ENCODE results near the gene PEPD.
A peak's percentile ranks its signal among the peaks of the same experiment; 100 is the strongest.

The PEPD gene

DNA sequence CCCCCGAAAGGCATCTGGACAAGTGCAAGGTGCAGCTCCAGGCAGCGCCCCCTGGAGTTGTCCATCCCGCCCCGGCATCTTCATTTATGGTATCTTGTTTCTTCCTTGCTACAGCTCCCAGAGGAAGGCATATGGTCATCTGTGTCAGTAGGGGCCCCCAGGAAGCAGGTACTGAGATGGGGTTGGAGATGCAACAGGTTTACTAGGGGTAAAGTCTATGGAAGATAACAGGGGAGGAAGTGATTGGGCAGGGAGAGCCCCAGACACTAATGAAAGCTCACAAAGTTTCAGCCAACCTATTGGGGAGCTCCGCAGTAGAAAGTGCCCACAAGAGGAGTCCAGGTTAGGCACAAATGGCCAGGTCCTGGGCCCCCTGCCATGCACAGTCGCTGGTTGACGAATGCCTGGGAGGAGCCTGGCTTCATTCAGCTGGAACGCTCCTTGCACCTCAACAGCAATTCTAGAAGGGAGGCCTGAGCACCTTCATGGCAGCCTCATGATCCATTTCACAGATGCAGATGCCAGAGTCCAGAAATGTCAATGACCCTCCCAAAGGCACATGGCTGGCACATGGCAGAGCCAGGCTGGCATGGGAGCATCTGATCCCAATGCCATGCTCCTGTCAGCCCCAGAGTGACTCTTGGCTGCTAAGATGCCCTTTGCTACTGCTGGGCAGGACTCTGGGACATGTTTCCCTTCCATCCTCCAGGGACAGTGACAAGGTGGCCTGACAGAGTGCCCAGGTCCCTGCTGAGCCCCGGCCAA lies 23.8 kb upstream of the PEPD start:
- DNase-seq, result no peak

DNA sequence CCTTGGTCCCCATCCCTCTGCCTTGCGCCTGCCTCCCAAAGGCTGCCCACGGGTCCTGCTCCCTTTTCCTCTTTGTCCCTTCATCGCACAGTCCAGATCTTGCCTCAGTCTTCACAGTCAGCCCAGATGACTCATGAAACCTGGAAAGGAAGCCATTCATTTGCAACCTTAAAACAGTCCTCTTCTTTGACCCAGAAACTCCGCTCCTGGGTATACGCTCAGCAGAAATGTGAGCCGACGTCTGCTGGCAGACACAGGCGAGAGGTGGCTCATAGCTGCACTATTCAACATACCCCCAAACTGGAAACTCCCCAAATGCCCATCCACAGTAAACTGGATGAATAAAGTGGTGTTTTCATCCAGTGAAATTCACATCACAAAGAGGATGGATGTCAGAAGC lies 13.6 kb upstream of the PEPD start:
- DNase-seq, result no peak

DNA sequence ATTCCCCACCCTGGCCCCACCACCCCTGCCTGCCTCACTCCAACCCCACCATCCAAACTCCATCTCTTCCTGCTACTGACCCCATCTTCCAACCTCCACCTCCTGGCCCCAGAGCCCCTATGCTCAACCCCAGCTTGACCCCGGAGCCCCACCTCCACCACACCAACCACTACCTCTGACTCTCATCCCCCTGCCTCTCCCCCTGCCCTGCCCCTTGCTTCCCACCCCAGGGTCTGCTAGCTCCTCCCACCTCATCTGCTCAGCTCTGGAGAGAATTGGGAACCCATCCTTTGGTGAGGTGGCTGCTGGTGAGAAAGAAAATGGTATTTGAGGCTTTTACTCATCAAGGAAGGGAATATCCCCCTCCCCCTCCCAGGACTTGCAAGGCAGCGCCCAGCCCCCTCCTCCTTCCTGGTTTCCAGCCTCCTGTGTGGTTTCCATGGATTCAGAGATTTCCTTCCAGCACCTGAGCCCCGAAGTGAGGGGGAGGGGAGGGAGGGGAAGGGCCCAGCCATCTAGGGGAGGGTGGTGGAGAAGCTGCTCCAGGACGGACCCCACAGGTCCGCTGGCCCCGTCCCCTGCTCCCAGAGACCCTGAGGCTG lies 11.4 kb upstream of the PEPD start:
- no peak for DNase-seq

DNA sequence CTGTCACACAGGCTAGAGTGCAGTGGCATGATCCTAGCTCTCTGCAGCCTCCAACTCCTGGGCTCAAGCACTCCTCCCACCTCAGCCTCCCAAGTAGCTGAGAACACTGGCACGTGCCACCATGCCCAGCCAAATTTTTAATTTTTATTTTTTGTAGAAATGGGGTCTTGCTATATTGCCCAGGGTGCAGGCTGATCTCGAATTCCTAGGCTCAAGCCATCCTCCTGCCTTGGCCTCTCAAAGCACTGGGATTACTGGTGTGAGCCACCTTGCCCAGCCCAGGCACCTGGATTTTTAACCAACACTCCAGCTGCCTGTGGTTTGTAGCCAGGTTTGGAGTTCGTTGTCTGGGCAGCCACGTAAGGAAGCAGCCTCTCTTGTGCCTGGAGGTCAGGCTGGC lies 9.3 kb upstream of the PEPD start:
- DNase-seq, result no peak

DNA sequence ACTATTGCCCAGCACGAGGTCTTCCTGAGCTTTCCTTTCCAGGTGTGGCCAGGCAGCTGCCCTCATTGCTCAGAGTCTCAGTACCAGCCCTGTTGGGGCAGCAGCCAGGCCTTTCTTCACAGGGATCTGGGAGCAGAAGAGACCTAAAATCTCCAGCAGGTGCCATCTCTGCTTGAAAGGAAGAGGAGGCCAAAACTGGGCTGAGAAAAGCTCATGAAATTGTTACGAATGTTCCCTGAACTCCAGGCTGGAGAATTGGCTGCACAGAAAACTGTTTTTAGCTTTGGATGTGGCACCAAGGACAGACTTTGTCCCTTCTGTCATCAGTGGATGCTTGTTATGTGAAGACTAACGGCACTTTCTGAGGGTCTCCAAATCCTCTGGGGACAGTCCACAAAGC lies 8.7 kb upstream of the PEPD start:
- DNase-seq, result no peak

DNA sequence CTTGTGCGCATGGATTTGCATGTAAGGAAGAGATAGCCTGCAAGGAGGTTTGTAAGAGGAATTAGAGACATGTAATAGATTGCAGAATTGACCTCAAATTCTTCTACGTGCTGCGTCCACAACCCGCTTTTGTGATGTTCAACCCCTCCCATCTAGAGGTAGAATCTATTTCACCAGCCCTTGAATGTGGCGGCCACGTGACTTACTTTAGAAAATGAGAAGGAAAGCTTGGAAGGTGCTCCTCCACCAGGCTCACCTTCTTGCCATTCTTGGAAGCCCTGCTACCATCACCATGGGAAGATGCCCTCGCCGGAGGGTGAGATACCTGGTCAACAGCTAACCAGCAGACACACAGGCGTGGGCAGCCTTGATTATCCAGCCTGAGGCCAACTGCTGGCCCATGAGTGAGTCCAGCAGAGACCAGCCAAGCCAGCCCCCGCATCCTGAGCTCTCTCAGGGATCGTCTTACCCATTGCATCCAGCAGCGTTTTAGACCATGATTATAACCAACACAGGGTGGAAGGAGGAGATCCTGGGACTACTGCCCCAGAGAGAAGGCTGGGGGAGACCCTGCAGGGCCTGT lies 7.6 kb upstream of the PEPD start:
- no peak for DNase-seq

DNA sequence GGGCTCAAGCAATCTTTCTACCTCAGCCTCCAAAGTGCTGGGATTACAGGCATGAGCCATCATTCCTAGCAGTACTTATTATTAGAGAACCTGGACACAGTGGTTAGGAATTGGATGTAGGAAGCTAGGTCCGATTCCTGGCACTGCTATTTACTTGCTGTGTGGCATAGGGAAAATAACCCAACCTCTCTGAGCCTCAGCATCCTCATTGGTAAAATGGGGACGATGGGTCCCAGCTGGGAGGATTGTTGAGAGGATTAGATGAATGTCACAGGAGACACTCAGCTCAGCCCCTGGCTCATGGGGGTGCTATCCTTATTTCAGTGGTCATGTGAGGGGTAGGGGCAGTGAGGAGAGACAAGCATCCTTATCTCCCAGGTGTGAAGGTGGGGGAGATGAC lies 6.8 kb upstream of the PEPD start:
- no peak for DNase-seq

DNA sequence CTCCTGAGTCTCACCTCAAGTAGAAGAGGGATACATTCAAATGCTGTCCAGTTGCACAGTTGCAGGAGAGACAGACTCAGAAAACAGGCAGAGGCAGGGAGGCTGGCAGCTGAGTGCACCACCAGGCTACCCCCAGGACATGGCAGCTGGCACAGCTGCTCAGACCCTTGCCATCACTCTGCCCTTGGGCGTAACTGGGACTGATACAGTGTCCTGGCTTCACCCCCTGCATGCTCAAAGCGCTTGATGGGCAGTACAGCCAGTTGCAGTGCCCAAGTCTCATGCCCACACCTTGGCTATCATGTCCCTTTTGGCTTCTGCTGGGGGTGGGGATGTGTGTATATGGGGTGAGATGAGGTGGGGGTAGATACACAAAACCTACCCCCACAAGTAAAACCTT lies 5.5 kb upstream of the PEPD start:
- DNase-seq, result no peak

DNA sequence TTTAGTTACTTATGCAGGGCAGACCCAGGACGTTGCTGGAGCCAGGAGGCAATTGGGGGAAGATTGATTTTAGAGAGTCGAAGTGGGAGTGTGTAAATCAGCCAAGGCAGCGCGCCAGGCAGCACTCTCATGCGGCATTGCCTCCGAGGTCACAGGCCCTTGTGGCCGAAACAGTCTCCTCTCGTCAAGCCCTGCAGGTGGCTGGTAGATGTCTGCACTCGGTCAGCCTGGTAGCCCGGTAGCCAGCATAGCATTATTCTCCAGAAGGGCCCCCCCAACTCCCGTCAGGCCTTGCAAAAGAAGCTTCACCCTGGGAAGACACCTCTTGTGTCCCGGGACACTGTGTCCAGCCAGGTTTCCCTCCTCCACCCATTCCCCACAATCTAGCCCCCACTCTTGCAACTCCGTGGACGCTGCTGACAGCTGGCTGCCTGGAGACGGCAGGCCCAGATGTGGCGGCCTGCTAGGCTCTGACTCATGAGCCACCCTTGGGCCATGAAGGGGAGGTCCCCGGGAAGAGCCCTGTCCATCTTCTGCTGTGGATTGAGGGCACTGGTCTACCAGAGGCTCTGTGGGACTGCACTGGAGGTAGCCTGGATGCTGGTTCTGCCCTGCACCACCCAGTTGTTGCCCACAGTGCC lies 2.6 kb upstream of the PEPD start:
- DNase-seq, result no peak

DNA sequence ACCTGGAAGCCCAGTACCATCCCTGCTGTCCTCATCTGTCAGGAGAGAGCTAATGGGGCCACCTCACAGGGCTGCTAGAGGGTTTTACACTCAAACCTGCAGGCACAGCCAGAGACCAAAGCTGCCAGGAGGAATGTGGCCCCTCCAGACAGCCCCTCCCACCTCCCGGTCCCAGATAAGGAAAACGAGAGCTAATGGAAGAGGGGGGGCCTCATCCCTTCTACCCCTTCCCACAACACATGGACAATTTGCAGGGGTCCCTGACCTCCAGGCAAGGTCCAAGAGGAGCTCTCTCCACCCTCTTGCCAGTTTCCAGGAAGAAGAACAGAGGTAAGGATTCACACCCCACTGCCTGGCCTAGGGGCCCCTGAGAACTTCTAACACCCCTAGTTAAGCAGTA lies 1.6 kb upstream of the PEPD start:
- DNase-seq, result no peak

DNA sequence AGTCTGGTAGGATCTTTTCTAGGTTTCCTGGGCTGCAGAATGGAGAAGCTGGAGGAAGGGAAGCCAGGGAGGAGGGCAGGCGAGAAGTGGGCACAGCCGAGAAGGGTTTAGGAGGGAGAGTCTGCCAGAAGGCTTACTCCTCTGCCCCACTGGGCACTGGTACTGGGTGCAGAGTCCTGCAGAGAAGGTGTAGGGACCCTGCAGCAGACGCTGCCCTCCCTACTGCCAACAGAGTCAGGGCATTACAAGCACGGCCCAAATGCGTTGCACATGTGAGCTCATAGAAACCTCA lies 726 bp upstream of the PEPD start:
- no peak for DNase-seq

DNA sequence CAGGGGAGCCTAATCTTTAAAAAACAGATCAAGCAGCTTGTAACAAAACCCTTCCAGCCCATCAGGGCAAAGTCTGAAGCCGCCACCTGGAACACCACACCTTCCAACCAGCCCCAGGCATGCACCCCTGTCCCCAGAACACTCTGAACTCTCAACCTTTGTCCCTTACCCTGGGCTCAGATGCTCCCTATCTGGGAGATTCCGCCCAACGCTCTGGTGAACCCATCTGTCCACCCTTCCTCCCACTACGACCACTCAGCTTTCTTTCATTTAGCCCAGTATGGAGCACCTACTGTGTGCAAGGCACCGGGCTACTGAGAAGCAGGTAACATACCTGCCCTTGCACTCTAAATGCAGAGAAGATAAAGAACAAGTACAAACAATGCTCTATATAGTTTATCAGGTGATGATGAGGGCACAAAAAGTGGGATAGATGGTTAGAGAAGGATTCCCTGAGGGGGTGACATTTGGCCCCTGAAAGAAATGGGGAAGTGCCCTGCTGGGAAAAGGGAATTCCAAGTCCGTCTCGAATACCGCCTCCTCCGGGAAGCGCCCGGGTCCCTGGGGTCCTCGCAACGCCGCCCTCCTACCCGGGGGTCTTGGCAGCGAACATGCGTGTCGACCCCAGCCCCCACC lies 629 bp downstream of the PEPD start:
- DNase-seq, result no peak

DNA sequence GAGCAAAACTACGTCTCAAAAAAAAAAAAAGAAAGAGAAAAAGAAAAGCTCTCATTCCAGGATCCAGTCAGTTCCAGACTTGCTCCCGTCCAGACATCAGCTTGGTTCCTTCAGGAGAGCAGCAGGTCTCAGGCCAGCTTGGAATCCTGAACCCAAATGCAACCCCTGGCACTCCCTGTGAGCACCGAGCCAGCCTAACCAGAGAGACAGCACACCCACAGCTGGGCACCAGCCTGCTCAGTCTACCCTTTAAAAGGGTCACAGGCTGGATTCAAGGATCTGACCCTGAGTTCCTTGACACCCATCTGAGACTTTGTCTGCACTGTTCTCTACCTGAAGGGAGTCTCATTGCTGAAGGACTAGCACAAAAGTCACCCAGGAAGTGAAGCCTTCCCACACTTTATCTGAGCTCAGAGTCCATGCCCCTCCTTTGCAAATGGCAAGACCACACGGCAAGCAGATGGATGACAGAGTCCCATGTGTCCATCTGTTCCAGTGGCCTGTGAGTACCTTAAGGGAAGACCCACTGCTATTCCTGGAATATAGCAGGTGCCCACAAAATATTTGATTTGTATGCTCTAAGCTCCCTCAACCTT lies 1.4 kb downstream of the PEPD start:
- DNase-seq, result no peak

DNA sequence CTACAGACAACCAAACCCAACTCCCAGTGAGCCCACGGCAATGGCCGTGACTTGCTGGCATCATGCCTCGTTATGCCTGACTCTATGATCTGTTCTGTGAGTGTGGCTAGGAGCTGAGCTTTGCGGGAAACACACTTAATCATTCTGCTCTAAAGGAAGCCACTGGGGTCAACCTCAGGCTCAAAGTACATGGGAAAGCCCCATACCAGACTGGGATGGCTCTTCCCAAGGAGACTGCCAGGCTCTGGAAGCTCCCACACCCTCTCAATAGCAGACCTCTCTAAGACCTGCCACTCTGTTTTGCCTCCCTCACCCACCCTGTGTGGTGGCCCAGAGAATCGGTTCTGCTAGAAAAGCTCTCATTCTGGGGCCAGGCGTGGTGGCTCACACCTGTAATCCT lies 2.2 kb downstream of the PEPD start:
- no peak for DNase-seq

DNA sequence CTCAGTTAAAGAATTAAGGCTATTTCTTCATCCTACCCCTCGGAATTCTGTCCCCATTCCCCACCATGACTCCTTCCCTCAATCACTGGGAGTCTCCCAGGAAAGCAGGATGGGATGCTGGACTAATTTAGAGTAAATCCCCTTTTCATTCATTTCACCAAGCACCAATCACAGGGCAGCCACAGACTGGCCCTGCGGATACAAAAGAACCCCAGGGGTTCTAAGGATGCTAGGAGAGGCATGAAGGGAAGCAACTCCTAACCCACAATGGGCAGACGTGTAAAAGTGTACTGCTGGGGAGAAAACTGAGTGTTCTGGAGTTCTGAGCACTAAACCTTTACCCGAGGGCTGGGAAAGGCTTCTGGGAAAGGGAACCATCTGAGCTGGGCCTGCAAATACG lies 3.0 kb downstream of the PEPD start:
- DNase-seq, result no peak

DNA sequence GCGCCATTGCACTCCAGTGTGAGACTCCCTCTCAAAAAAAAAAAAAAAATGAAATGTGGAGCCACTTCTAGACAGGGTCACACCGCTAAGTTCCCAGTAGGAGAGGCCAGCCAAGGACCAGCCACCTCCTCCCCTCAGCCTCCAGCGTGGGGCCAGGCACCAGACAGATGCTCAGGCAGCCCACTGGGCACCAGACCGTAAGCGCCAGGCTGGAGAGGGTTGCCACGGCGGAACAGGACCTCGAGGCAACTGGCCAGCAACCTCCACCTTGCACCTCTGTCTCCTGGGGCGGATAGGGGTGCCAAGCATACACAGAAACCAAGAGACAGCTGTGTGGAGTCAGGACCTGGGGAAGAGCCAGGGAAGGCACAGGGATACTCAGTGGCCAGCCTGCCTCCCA lies 3.7 kb downstream of the PEPD start:
- no peak for DNase-seq

DNA sequence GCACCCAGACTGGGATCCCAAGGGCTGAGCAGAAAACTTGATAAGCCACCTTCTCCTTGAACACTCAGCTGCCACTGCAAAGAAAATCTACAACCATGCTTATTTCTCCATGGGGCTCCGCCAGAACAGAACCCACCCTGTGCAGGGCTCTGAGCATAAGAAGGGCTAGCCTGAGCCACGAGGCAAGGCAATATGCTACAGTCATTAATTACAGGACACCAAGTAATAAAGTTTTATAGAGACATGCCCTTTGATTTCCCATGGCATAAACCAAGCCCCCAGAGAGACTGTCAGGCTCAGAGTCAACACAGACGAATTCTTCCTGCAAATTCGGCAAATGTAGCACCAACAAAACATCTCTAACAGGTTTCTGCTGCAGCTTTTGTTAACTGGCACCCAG lies 5.7 kb downstream of the PEPD start:
- no peak for DNase-seq

DNA sequence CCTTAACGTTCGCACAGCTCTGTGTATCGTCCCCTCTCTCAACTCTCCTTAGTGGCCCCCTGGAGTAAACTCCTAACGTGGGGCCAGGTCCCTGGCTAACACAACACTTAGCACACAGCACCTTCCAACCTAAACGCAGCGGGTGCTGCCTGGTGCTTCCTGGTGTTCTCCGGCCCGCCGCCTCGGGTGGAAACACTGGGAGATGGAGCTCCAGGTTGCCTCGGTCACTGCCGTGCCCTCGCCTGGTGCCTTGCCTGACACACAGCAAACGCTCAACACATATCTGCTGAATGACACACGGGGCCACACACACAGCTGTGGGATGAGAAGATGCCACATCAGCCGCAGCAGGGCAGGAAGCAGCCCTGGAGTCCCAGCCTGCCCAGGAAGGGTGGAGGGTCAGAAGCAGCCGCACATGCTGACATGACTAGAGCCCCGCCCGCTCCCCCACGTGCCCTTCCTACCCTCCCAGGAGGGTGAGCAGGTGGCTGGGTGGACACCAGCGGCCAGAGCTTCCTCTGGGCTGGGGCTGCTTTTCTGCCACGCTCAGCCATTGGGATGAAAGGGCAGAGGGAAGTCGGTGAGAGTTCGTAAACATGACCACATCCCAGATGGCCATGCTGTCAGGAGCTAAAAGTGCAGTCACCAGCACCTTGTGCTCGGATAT lies 6.6 kb downstream of the PEPD start:
- peak in 1 of 2 donors; percentile 12 for DNase-seq

DNA sequence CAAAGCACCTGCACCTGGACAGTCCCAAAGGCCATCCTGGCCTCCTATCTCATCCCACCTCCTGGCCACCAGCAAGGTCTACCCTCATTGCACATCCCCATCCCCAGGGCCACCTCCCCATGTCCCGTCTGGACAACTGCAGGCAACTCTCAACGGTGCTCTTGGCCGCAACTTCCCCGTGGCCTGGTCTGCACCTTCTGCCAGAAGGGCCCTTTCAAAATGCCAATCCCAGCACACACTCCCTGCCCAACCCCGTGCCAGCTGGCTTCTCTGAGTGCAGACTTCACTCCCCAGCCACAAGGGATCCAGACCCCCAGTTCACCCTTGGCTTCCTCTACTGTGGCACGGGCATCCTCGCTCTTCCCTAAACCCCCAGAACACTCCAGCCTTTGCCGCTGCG lies 8.2 kb downstream of the PEPD start:
- DNase-seq, result no peak

DNA sequence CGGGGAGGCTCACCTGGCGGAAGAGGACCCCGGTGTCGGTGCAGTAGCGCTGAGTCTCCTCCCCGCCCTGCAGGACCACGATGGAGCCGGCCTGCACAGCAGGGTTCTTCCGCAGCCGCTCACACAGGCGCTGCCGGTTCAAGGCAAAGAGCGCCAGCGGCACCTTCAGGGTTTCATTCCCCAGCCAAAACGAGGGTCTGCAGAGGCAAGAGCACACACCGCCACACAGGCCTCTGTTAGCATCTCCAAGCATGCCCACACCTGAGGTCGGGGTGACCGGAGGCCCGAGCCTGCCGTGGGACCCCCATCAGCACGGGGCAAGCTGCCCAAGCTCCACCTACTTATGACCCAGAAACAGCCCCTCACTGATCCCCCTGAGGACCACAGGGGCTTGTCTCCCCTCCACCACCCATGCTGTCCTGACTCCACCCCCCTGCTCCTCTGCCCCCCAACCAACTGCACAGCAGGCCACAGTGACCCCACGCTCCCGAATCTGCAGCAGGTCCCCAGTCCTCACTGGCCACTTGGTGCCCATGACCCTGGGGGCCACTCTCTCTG lies 8.9 kb downstream of the PEPD start:
- DNase-seq, result no peak

DNA sequence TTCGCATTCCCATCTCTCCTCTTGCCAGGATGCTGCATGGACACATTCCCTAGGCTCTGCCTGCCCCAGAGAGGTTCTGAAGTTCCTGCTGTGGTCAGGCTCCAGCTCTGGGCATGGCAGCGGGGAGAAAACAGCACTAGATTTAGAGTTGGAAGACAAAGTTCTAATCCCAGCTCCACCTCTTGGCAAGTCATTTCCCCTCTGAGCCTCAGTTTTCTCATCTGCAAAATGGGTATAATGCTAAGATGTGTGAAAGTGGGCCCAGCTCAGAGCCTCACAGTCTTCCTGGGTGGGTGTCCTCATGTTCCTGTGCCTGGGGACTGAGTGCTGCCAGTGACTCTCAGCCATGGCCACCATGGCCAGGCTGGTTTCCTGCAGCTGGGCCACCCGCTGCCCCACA lies 9.6 kb downstream of the PEPD start:
- DNase-seq, result no peak

DNA sequence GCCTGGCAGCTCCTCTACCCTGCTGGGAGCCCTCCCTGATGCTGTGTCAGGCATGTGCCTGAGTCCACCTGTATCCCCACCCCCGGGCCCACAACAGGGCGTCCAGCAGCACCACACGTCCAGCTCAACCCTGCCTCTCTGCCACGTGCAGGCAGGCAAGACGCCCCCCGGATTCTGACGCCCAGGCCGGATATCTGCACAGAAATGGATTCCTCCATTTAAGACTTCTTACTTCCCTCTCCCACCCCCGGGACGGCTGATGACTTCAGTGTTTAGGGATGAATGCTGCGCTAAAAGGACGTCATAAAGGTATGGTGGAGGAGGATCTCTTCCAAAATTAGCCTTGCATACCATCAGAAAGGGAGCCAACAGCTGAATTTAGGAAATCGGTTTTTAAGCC lies 10.2 kb downstream of the PEPD start:
- DNase-seq, result no peak

All from CD4-positive, alpha-beta T cell treated with Interleukin-4 for 1 hour (primary cell).